ENCODE measurements around the gene TAP2. TPM values are rescaled to one million over a fixed set of nuclear protein-coding genes. Genes with fewer than 3 reads are reported as not detected.

The TAP2 gene
- total and polyA plus RNA-seq, 2 of the 13 experiments (the other 11 are each of a cell fraction or from before 2014, with no cell fraction given), result 10.3 to 17.6 TPM

- TF ChIP-seq CREM (IDR thresholded peaks at IDR 0.05) (peak; percentile 96), CREM (CRISPR knock-in tag; IDR thresholded peaks at IDR 0.05) (peak; percentile 67; the same call in 1 of the 2 replicates), ZNF749 (CRISPR knock-in tag; IDR thresholded peaks at IDR 0.05; ENCODE audit: borderline replicate concordance) (no peak), ZNF264 (CRISPR knock-in tag; IDR thresholded peaks at IDR 0.05) (0 out of 2 replicates have a peak, but pooled peaks have one; percentile 27), DMAP1 (CRISPR knock-in tag; IDR thresholded peaks at IDR 0.05) (peak; percentile 30; the same call in 1 of the 2 replicates), PTBP1 (IDR thresholded peaks at IDR 0.05; ENCODE audit: low read depth, low read length, poor library complexity, severe bottlenecking) (no peak), PHB2 (IDR thresholded peaks at IDR 0.05; ENCODE audit: partially characterized antibody) (no peak), REXO4 (CRISPR knock-in tag; IDR thresholded peaks at IDR 0.05; ENCODE audit: borderline replicate concordance) (no peak), DMTF1 (CRISPR knock-in tag; IDR thresholded peaks at IDR 0.05) (no peak), ZFYVE20 (CRISPR knock-in tag; IDR thresholded peaks at IDR 0.05; ENCODE audit: borderline replicate concordance, low read depth) (no peak), ZFP41 (CRISPR knock-in tag; IDR thresholded peaks at IDR 0.05; ENCODE audit: borderline replicate concordance) (no peak), PBX3 (CRISPR knock-in tag; IDR thresholded peaks at IDR 0.05; ENCODE audit: borderline replicate concordance) (no peak), GFI1 (CRISPR knock-in tag; IDR thresholded peaks at IDR 0.05; ENCODE audit: borderline replicate concordance) (0 out of 2 replicates have a peak, but pooled peaks have one; percentile 20), JUND (CRISPR knock-in tag; IDR thresholded peaks at IDR 0.05) (no peak), RERE (CRISPR knock-in tag; IDR thresholded peaks at IDR 0.05; ENCODE audit: low read depth) (no peak), ZNF17 (CRISPR knock-in tag; IDR thresholded peaks at IDR 0.05) (no peak), ZNF160 (CRISPR knock-in tag; IDR thresholded peaks at IDR 0.05) (peak; percentile 53; the same call in 1 of the 2 replicates), ZNF496 (CRISPR knock-in tag; IDR thresholded peaks at IDR 0.05; ENCODE audit: insufficient replicate concordance) (no peak), ZNF670 (CRISPR knock-in tag; IDR thresholded peaks at IDR 0.05; ENCODE audit: borderline replicate concordance) (peak; percentile 82; the same call in 1 of the 2 replicates)
- TF ChIP-seq, protein P1, sequence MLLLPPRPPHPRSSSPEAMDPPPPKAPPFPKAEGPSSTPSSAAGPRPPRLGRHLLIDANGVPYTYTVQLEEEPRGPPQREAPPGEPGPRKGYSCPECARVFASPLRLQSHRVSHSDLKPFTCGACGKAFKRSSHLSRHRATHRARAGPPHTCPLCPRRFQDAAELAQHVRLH (CRISPR knock-in tag; IDR thresholded peaks at IDR 0.05; ENCODE audit: borderline replicate concordance, low read depth), result no peak
These were observed 5.7 kb upstream of the TAP2 start, which contains the start of gene PSMB8 (continued) for GRCh38 chr6:32843979-32844838.
